Measurements from ENCODE around the gene IL9. TPM values are rescaled to one million over a fixed set of nuclear protein-coding genes. Genes with fewer than 3 reads are reported as not detected.

IL9 gene
- total RNA-seq, 3 donors from 2014 or later: not detected

GRCh38 chr5:135877570-135878155 is 18.0 kb downstream of the IL9 start:
- ATAC-seq: no peak

GRCh38 chr5:135876146-135876545 is 19.5 kb downstream of the IL9 start:
- no peak for TF ChIP-seq CTCF (IDR thresholded peaks at IDR 0.05)
- no peaks in the 10 kb centered on the region for H3K36me3 ChIP-seq (ENCODE audit: low read depth)
- intact Hi-C loops (cut with DNase I, micrococcal nuclease): no loop called here
- H3K4me3 ChIP-seq: no peak overlapping the region
- ATAC-seq (no peak), DNase-seq (no peak)
- no peaks in the 10 kb centered on the region for H3K4me1 ChIP-seq (ENCODE audit: low read depth)
- no peaks in the 10 kb centered on the region for H3K9me3 ChIP-seq

More at GRCh38 chr5:135877570-135878155, 18.0 kb downstream of the IL9 start:
- no peak for TF ChIP-seq CTCF (IDR thresholded peaks at IDR 0.05)
- DNase-seq: no peak
- intact Hi-C loops (cut with DNase I, micrococcal nuclease): no loop called here
- H3K36me3 ChIP-seq (ENCODE audit: low read depth): no peaks in the 10 kb centered on the region
- H3K4me1 ChIP-seq (ENCODE audit: low read depth): no peaks in the 10 kb centered on the region
- H3K9me3 ChIP-seq: no peaks in the 10 kb centered on the region
- H3K4me3 ChIP-seq: no peak overlapping the region

GRCh38 chr5:135875567-135875966 is 20.1 kb downstream of the IL9 start:
- no peak overlapping the region for H3K4me3 ChIP-seq
- H3K4me1 ChIP-seq (ENCODE audit: low read depth): peaks cover 1% of the 10 kb centered on the region
- no peak for TF ChIP-seq CTCF (IDR thresholded peaks at IDR 0.05)
- no peaks in the 10 kb centered on the region for H3K9me3 ChIP-seq
- DNase-seq (no peak), ATAC-seq (no peak)
- intact Hi-C loops (cut with DNase I, micrococcal nuclease): no loop called here
- no peaks in the 10 kb centered on the region for H3K36me3 ChIP-seq (ENCODE audit: low read depth)

- no peak overlapping the region for H3K4me3 ChIP-seq
- intact Hi-C loops (cut with DNase I, micrococcal nuclease): no loop called here
- H3K4me1 ChIP-seq (ENCODE audit: low read depth): peaks cover 12% of the 10 kb centered on the region
- no peak for TF ChIP-seq CTCF (IDR thresholded peaks at IDR 0.05)
- ATAC-seq (no peak), DNase-seq (no peak)
- peaks cover under 1% of the 10 kb centered on the region for H3K36me3 ChIP-seq (ENCODE audit: low read depth)
- no peaks in the 10 kb centered on the region for H3K9me3 ChIP-seq
Measured at GRCh38 chr5:135874461-135874860, 21.2 kb downstream of the IL9 start.

- intact Hi-C loops (cut with DNase I, micrococcal nuclease): no loop called here
- H3K36me3 ChIP-seq (ENCODE audit: low read depth): peaks cover 6% of the 10 kb centered on the region
- H3K4me3 ChIP-seq: no peak overlapping the region
- ATAC-seq: no peak
- TF ChIP-seq CTCF (IDR thresholded peaks at IDR 0.05): no peak
- no peaks in the 10 kb centered on the region for H3K9me3 ChIP-seq
- no peak for DNase-seq
- peaks cover 17% of the 10 kb centered on the region for H3K4me1 ChIP-seq (ENCODE audit: low read depth)
Measured at GRCh38 chr5:135873831-135874230, 21.8 kb downstream of the IL9 start.
